RWPE2 (cell line): ENCODE data around the gene RTP2.

Experiments
- ATAC-seq: fragments of 200-7000 bp; cut with Tn5 transposase; 3 replicates; pipeline ENCODE4 v1.9.1; 2021; ENCODE audit warnings: low read depth
- DNase-seq: peaks from one replicate; pipeline ENCODE4 v3.0.0-alpha.2; 2020; ENCODE audit warnings: low spot score
- H3K27ac ChIP-seq: fragments of 450-650 bp; 2 replicates; pipeline ENCODE4 v1.5.1; 2017; ENCODE audit warnings: mild to moderate bottlenecking; ENCODE audit not compliant: poor library complexity, severe bottlenecking
- H3K27me3 ChIP-seq: fragments of 250-450 bp; sonication (Bioruptor Pico); 2 replicates; pipeline ENCODE4 v1.5.1; 2021; ENCODE audit warnings: mild to moderate bottlenecking, moderate library complexity; ENCODE audit not compliant: insufficient read depth, poor library complexity, severe bottlenecking
- H3K36me3 ChIP-seq: fragments of 250-450 bp; sonication (Bioruptor Pico); 2 replicates; pipeline ENCODE4 v1.5.1; 2020; ENCODE audit warnings: low read depth, mild to moderate bottlenecking, moderate library complexity
- H3K4me1 ChIP-seq: fragments of 250-450 bp; sonication (Bioruptor Pico); 2 replicates; pipeline ENCODE4 v1.5.1; 2021; ENCODE audit warnings: mild to moderate bottlenecking, moderate library complexity; ENCODE audit not compliant: insufficient read depth, poor library complexity, severe bottlenecking
- H3K4me3 ChIP-seq: fragments of 250-450 bp; sonication (Bioruptor Pico); 2 replicates; pipeline ENCODE4 v1.5.1; 2021; ENCODE audit warnings: mild to moderate bottlenecking, moderate library complexity; ENCODE audit not compliant: severe bottlenecking
- H3K9me3 ChIP-seq: fragments of 250-450 bp; sonication (Bioruptor Pico); 2 replicates; pipeline ENCODE4 v1.5.1; 2021; ENCODE audit warnings: mild to moderate bottlenecking, moderate library complexity; ENCODE audit not compliant: severe bottlenecking
- TF ChIP-seq, protein P1 (sequence below): fragments of 450-650 bp; IDR thresholded peaks from one replicate; pipeline ENCODE4 v1.5.1; 2017; ENCODE audit warnings: mild to moderate bottlenecking, moderate library complexity; ENCODE audit not compliant: poor library complexity, severe bottlenecking

Gene RTP2, protein sequence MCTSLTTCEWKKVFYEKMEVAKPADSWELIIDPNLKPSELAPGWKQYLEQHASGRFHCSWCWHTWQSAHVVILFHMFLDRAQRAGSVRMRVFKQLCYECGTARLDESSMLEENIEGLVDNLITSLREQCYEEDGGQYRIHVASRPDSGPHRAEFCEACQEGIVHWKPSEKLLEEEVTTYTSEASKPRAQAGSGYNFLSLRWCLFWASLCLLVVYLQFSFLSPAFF

DNA sequence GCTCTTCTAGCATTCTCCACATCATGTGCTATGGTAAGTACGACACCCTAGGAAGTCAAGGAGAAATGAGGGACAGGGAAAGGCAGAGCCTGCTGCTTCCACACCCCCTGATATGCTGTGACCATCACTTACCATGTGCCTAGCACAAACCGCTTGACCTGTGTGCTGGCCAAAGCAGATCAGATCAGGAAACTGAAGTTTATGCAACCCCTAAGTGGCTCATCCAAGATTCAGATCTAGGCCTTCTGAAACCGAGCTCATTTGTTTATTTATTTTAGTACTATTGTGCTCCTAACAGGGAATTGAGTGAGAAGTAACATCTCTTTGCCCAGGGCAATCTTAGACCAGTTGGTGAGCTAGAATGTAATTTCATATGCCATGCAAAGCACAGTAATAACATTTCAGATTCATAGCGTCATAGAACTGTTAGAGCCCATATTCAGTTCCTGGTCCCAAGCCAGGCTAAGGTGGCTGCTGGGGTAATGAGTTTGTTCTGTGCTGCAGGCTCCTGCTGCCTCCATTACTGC lies at the start of gene RTP2:
TSS of gene RTP2 (minus strand) at position 51 of the 527 bp plus-strand sequence. CDS start 429 bp downstream, outside the sequence.
- Histone ChIP-seq H3K36me3 (no peaks in the 10 kb centered on the region), H3K27ac (no peak within 1 kb of the TSS), H3K27me3 (no peaks in the 10 kb centered on the region), H3K4me3 (no peak within 1 kb of the TSS), H3K9me3 (no peaks in the 10 kb centered on the region), H3K4me1 (no peaks in the 10 kb centered on the region)
- ATAC-seq (no peak), DNase-seq (no peak)
- TF ChIP-seq, protein P1, sequence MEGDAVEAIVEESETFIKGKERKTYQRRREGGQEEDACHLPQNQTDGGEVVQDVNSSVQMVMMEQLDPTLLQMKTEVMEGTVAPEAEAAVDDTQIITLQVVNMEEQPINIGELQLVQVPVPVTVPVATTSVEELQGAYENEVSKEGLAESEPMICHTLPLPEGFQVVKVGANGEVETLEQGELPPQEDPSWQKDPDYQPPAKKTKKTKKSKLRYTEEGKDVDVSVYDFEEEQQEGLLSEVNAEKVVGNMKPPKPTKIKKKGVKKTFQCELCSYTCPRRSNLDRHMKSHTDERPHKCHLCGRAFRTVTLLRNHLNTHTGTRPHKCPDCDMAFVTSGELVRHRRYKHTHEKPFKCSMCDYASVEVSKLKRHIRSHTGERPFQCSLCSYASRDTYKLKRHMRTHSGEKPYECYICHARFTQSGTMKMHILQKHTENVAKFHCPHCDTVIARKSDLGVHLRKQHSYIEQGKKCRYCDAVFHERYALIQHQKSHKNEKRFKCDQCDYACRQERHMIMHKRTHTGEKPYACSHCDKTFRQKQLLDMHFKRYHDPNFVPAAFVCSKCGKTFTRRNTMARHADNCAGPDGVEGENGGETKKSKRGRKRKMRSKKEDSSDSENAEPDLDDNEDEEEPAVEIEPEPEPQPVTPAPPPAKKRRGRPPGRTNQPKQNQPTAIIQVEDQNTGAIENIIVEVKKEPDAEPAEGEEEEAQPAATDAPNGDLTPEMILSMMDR: no peak

DNA sequence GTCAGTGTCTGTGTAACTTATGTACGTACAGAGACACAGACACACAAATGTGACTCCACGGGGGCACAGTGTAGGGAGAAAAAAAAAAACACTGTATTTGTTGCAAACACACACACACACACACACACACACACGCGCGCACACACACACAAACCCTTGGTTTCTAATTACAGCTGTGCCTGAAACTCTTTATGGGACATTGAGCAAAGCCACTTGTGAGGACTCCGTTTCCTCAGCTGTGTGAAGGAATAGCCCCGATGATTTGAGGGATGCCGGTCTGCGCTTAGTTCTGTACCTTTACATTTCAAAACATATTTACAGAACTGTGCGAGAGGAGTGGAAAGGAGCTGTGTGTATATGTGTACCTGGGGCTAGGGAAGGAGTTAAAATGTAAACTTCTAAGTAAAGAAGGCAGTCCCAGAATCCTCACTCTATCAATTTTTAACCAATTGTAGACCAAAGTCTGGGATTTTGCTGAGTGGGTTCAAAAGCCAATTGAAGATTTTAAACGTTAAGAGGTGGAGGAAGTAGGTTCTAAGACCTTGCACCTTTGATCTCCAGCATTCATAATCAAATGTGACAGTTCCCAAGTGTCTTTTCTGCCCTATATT lies 48.3 kb upstream of the RTP2 start:
- no peak overlapping the region for H3K4me3 ChIP-seq
- no peak overlapping the region for H3K27ac ChIP-seq
- no peaks in the 10 kb centered on the region for H3K9me3 ChIP-seq
- DNase-seq: no peak
- no peaks in the 10 kb centered on the region for H3K36me3 ChIP-seq
- H3K27me3 ChIP-seq: no peaks in the 10 kb centered on the region
- TF ChIP-seq, protein P1: no peak
- no peak for ATAC-seq
- peaks cover 6% of the 10 kb centered on the region for H3K4me1 ChIP-seq

DNA sequence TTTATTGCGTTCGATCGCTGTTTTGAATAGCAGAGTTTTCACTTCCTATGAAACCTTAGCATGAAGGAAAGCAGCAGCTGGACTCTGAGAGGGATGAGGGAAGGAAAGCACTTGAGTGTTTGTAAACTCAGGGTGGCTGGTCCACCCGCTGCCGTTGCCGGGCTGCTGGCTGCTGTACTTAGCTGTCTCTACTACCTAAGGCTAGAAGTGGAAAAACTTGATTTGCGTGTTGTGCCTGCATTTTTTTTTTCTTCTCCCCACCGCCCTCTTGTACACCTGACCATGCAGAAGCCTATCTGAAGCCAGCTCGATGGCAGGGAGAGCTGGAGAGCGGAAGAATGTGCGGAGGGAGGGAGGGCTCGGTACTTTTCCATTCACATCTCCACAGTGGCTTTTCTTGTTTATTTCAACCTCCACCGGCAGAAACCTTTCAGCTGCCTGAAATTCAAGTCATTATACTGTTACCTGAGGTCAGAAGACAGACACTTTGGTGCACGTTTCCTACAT lies 47.7 kb upstream of the RTP2 start:
- H3K4me1 ChIP-seq: peaks cover 6% of the 10 kb centered on the region
- H3K36me3 ChIP-seq: no peaks in the 10 kb centered on the region
- H3K27ac ChIP-seq: no peak overlapping the region
- TF ChIP-seq, protein P1: no peak
- H3K9me3 ChIP-seq: no peaks in the 10 kb centered on the region
- no peak for DNase-seq
- H3K4me3 ChIP-seq: no peak overlapping the region
- H3K27me3 ChIP-seq: no peaks in the 10 kb centered on the region
- ATAC-seq: peak; percentile 16; the same call in 2 of the 3 replicates

DNA sequence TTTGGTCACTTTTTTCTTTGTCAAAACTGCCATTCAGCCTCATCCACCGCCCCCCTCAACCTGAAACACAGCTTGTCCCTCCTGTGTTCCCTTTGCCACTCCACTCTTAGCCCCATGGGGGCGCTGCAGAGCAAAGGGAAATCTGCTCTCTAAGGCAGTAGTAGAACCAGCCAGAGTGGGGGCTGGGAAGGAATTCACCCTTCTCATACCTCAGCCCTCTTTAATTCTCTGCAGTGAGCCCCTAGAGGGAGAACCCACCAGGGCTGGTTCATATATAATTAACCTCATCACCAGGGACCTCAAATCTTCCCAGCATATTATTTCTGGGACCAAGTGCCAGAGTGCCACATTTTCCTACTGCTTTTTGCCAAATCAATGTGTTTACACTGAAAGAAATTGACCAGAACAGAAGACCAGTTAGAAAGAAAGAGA lies 45.7 kb upstream of the RTP2 start:
- H3K27ac ChIP-seq: no peak overlapping the region
- DNase-seq (peak; percentile 66), ATAC-seq (peak; percentile 45; the same call in 2 of the 3 replicates)
- TF ChIP-seq, protein P1: peak; percentile 95
- H3K4me3 ChIP-seq: no peak overlapping the region
- H3K27me3 ChIP-seq: no peaks in the 10 kb centered on the region
- no peaks in the 10 kb centered on the region for H3K36me3 ChIP-seq
- H3K4me1 ChIP-seq: peaks cover 6% of the 10 kb centered on the region
- no peaks in the 10 kb centered on the region for H3K9me3 ChIP-seq
